Hematopoietic multipotent progenitor cell treated with erythropoietin and hydrocortisone succinate and interleukin-3 and kit ligand, for 6 days (in vitro differentiated cells): ENCODE data around the gene PIPOX.

Experiments
- DNase-seq: peaks from one replicate; pipeline ENCODE4 v3.0.0-alpha.2; 2015

The PIPOX gene

GRCh38 chr17:29020576-29020975, 22.4 kb upstream of the PIPOX start:
- no peak for DNase-seq

GRCh38 chr17:29021226-29021625, 21.7 kb upstream of the PIPOX start:
- no peak for DNase-seq

- DNase-seq, result no peak
Measured at GRCh38 chr17:29022074-29022473, 20.9 kb upstream of the PIPOX start.

- DNase-seq, result no peak
Measured at GRCh38 chr17:29024316-29024952, 18.5 kb upstream of the PIPOX start.

- no peak for DNase-seq
Measured at GRCh38 chr17:29031488-29031887, 11.5 kb upstream of the PIPOX start.

- DNase-seq, result no peak
Measured at GRCh38 chr17:29032013-29032856, 10.7 kb upstream of the PIPOX start.

GRCh38 chr17:29032857-29033197, 10.1 kb upstream of the PIPOX start:
- DNase-seq, result no peak

- DNase-seq, result no peak
Measured at GRCh38 chr17:29034510-29034909, 8.4 kb upstream of the PIPOX start.

GRCh38 chr17:29036584-29036983, 6.4 kb upstream of the PIPOX start:
- DNase-seq, result no peak

- DNase-seq, result no peak
Measured at GRCh38 chr17:29037739-29038084, 5.2 kb upstream of the PIPOX start.

GRCh38 chr17:29038085-29038795, 4.7 kb upstream of the PIPOX start:
- DNase-seq, result no peak

- no peak for DNase-seq
Measured at GRCh38 chr17:29039764-29040598, 3.0 kb upstream of the PIPOX start.

- no peak for DNase-seq
Measured at GRCh38 chr17:29041091-29041490, 1.9 kb upstream of the PIPOX start.

- DNase-seq, result no peak
Measured at GRCh38 chr17:29041571-29041970, 1.4 kb upstream of the PIPOX start.

- no peak for DNase-seq
Measured at GRCh38 chr17:29042026-29042678, 789 bp upstream of the PIPOX start.

- no peak for DNase-seq
Measured at GRCh38 chr17:29043539-29044145, 701 bp downstream of the PIPOX start.

- no peak for DNase-seq
Measured at GRCh38 chr17:29045026-29045425, 2.1 kb downstream of the PIPOX start.

- no peak for DNase-seq
Measured at GRCh38 chr17:29045734-29046472, 3.0 kb downstream of the PIPOX start.

- no peak for DNase-seq
Measured at GRCh38 chr17:29046473-29046839, 3.5 kb downstream of the PIPOX start.

GRCh38 chr17:29048440-29049368, 5.8 kb downstream of the PIPOX start:
- DNase-seq, result no peak
